Liver (tissue), 9 donors: ENCODE data around the gene FAM9C. TPM values are rescaled to one million over a fixed set of nuclear protein-coding genes. Genes with fewer than 3 reads are reported as not detected.
"Not testable (repeated sequence)": the region's sequence is repeated elsewhere in the genome, so short reads cannot be mapped to it uniquely, and the experiment has no call there.

Experiments
- DNase-seq: peaks from one replicate; pipeline ENCODE4 v3.0.0-alpha.2; 2017; ENCODE audit warnings: low spot score
- H3K27ac ChIP-seq, 2 donors: one replicate each; pipeline ENCODE4 v1.7.0; 2013; ENCODE audit warnings: inconsistent platforms in 2 of 2, low read length in 2 of 2, control low read depth in 1 of 2, low read depth in 1 of 2, mild to moderate bottlenecking in 1 of 2
- H3K27me3 ChIP-seq, 4 donors: one replicate each; pipeline versions ENCODE4 v1.6.1 to v1.7.0; 2013; ENCODE audit warnings: low read length in 3 of 4, inconsistent platforms in 1 of 4, mild to moderate bottlenecking in 1 of 4, moderate library complexity in 1 of 4; ENCODE audit not compliant: control insufficient read depth in 4 of 4, insufficient read depth in 4 of 4
- H3K36me3 ChIP-seq, 4 donors: one replicate each; pipeline versions ENCODE4 v1.6.1 to v1.7.0; 2013; ENCODE audit warnings: low read length in 3 of 4, mild to moderate bottlenecking in 3 of 4, low read depth in 1 of 4, moderate library complexity in 1 of 4; ENCODE audit not compliant: control insufficient read depth in 4 of 4, insufficient read depth in 3 of 4
- H3K4me1 ChIP-seq, 4 donors: one replicate each; pipeline versions ENCODE4 v1.6.1 to v1.7.0; 2013; ENCODE audit warnings: low read length in 3 of 4, mild to moderate bottlenecking in 3 of 4, moderate library complexity in 1 of 4; ENCODE audit not compliant: control insufficient read depth in 4 of 4, insufficient read depth in 4 of 4
- H3K4me3 ChIP-seq, 3 donors: one replicate each; pipeline versions ENCODE4 v1.6.1 to v1.7.0; 2013; ENCODE audit warnings: low read length in 3 of 3, control low read depth in 1 of 3, low read depth in 1 of 3, mild to moderate bottlenecking in 1 of 3
- H3K9ac ChIP-seq, 2 donors: one replicate each; pipeline ENCODE4 v1.7.0; 2013; ENCODE audit warnings: low read length in 2 of 2, mild to moderate bottlenecking in 2 of 2, moderate library complexity in 2 of 2, control low read depth in 1 of 2, low read depth in 1 of 2
- H3K9me3 ChIP-seq, 4 donors: one replicate each; pipeline versions ENCODE4 v1.6.1 to v1.7.0; 2013; ENCODE audit warnings: low read length in 3 of 4; ENCODE audit not compliant: control insufficient read depth in 4 of 4
- FOXA1 ChIP-seq: IDR thresholded peaks from 2 replicates; pipeline ENCODE4 v1.6.1; 2016; ENCODE audit warnings: antibody characterized with exemption
- FOXA2 ChIP-seq: IDR thresholded peaks from 2 replicates; pipeline ENCODE4 v1.6.1; 2016; ENCODE audit warnings: antibody characterized with exemption
- GABPA ChIP-seq, 2 donors: IDR thresholded peaks in 1 of 2; conservative IDR thresholded peaks in 1 of 2; 2 replicates each; pipeline ENCODE4 v1.6.1; 2016; ENCODE audit warnings: antibody characterized with exemption in 2 of 2, mild to moderate bottlenecking in 1 of 2, moderate library complexity in 1 of 2
- HNF4A ChIP-seq, 2 donors: conservative IDR thresholded peaks; 2 replicates each; pipeline ENCODE4 v1.6.1; 2016; ENCODE audit warnings: antibody characterized with exemption in 2 of 2, mild to moderate bottlenecking in 2 of 2
- HNF4G ChIP-seq: IDR thresholded peaks from 2 replicates; pipeline ENCODE4 v1.6.1; 2016; ENCODE audit warnings: antibody characterized with exemption
- JUND ChIP-seq, 2 donors: IDR thresholded peaks; 2 replicates each; pipeline ENCODE4 v1.6.1; 2016; ENCODE audit warnings: antibody characterized with exemption in 2 of 2
- NR2F2 ChIP-seq: IDR thresholded peaks from 2 replicates; pipeline ENCODE4 v1.6.1; 2016; ENCODE audit warnings: antibody characterized with exemption
- RAD21 ChIP-seq, 2 donors: IDR thresholded peaks; 2 replicates each; pipeline ENCODE4 v1.6.1; 2016; ENCODE audit warnings: antibody characterized with exemption in 2 of 2, mild to moderate bottlenecking in 2 of 2
- TAF1 ChIP-seq: conservative IDR thresholded peaks from 2 replicates; pipeline ENCODE4 v1.6.1; 2016; ENCODE audit warnings: antibody characterized with exemption, mild to moderate bottlenecking
- YY1 ChIP-seq: IDR thresholded peaks from 2 replicates; pipeline ENCODE4 v1.6.1; 2016; ENCODE audit warnings: antibody characterized with exemption, mild to moderate bottlenecking
- WGBS: extraction: QIAGEN DNeasy Blood & Tissue Kit; methylation state at CpG from one replicate; pipeline ENCODE4 v1.1.7; 2013; 5-methylcytosine and 5-hydroxymethylcytosine counted together
- polyA plus RNA-seq, 2 donors: library from polyadenylated mRNA; stranded (reverse) in 1 of 2; unstranded in 1 of 2; fragments of 200-250 nt in 1 of 2; fragments of >200 nt in 1 of 2; fragmentation: Nextera tagmentation in 1 of 2; extraction: Ambion mirVana in 1 of 2; gene quantifications; one replicate each; pipeline versions ENCODE4 v1.2.1 to v1.2.3, GENCODE V29; 2013 to 2015
- total RNA-seq, 2 donors: library from RNA; depleted of rRNA; stranded (reverse); fragments of >200 nt; gene quantifications; one replicate each; pipeline ENCODE4 v1.2.3, GENCODE V29; 2014
- TF ChIP-seq, protein P1 (sequence below): IDR thresholded peaks from 2 replicates; pipeline ENCODE4 v1.6.1; 2016; ENCODE audit warnings: antibody characterized with exemption
- TF ChIP-seq, protein P2 (sequence below): IDR thresholded peaks from 2 replicates; pipeline ENCODE4 v1.6.1; 2016; ENCODE audit warnings: antibody characterized with exemption
- TF ChIP-seq, protein P3 (sequence below): IDR thresholded peaks from 2 replicates; pipeline ENCODE4 v1.6.1; 2016; ENCODE audit warnings: antibody characterized with exemption, mild to moderate bottlenecking
- TF ChIP-seq, protein P4 (sequence below): IDR thresholded peaks from 2 replicates; pipeline ENCODE4 v1.6.1; 2016; ENCODE audit warnings: antibody characterized with exemption
- TF ChIP-seq, protein P5 (sequence below): fragments of 150-350 bp; IDR thresholded peaks from 2 replicates; pipeline ENCODE4 v1.5.1; 2017; ENCODE audit warnings: improper control_type of control experiment, low read depth, low read length; ENCODE audit not compliant: missing input control
- donor health status: healthy.
- donor health status: healthy.
- donor health status: healthy.
- donor health status: healthy.
- donor health status: healthy.

FAM9C gene
- total and polyA plus RNA-seq, 4 donors, result not detected

DNA sequence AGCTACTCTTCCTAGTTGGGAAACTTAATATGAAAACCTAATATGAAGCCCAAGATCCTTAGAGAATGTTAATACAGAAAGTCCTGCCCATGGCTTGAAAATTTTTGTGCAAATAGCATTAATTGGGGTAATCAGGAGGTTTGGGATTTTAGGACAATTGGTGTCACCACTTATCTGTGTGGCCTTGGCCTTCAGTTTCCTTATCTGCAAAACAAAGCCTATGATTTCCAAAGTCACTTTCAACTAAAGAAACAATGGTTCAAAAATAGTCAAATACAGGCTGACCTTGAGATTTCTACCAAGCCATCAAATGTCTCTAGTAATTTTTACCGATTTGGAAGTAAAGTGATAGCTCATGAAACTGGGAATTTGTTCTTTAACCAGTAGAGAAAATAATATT lies 40.2 kb upstream of the FAM9C start:
- DNase-seq, result no peak
- Histone ChIP-seq H3K9me3 (no peaks in the 10 kb centered on the region), H3K4me3 (no peak overlapping the region), H3K9ac (no peak overlapping the region), H3K27ac (no peak overlapping the region), H3K4me1 (no peaks in the 10 kb centered on the region), H3K27me3 (no peaks in the 10 kb centered on the region), H3K36me3 (no peaks in the 10 kb centered on the region)
- WGBS, result 69% methylated on average over 1 of the region's 1 CpG
- no peak for TF ChIP-seq HNF4G
- peak; percentile 85 for TF ChIP-seq NR2F2

DNA sequence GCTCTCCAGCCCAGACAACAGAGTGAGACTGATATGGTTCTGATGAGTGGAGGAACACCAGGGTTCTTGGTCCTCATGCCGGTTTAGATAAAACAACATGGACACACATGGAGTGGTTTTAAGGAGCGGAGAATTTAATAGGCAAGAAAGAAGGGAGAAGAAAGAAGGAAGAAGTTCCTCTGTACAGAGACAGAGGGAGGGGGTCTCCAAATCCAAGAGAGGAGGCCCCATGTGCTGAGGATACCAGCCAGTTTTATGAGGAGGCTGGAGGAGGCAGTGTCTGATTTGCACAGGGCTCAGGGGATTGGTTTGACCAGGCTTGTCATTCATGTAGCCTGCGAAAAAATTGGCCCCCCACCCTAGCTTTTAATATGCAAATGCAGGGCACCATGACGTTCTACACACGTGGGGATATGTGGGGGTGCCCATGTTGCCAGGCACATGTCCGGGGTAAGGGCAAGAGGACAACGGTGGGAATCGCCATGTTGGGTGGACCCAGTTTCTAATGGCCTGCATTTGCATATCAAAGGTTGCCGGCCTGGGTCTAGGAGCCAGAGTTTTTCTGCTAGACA lies 39.4 kb upstream of the FAM9C start:
- H3K9me3 ChIP-seq, DNase-seq, H3K4me1 ChIP-seq, H3K9ac ChIP-seq, H3K27me3 ChIP-seq, H3K27ac ChIP-seq, H3K36me3 ChIP-seq, H3K4me3 ChIP-seq: not testable (repeated sequence)
- 93% methylated on average over 9 of the region's 9 CpGs for WGBS

DNA sequence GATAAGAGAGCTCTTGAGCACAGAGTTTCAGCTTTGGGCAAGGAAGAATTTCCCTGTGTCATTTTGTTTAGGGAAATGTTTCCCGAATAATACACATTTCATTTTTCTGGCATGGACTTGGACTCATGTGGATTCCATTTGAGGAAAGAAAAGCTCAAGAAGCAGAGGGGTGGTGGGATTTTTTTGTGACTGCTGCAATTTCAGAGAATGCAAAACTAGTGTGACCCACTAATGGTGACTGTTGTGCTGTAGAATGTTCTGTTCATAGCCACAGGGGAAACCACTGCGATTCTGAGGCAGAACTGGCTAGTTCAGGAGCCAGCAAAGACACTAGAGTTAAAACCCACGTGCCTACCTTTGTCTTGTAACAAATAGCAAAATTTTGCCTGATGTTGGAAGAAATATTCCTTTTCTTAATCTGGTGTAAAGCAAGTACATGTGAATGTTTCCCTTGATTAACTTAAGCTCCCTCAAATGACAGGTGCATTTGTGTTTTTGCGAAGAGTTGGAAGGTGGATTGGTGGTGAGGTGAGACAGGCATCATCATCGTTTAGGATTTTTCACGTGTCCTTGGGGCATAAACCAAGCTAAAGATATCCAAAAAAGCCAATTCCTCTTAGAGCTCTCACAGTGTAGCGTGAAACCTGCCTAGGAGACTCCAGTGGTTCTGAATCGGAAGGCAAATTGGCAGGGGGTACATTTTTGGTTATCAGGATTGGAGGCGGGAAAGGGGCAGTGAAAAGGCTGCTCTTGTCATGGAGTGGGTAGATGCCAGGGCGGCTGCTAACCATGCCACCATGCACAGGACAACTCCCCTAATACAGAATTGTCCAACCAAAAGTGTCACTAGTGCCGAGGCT lies 38.0 kb upstream of the FAM9C start:
- no peaks in the 10 kb centered on the region for H3K4me1 ChIP-seq
- H3K9ac ChIP-seq, result peak overlapping the region in 1 of 2 donors; percentile 22
- WGBS, result 83% methylated on average over 11 of the region's 11 CpGs

More for the DNA sequence above, 38.0 kb upstream of the FAM9C start:
- no peak for DNase-seq
- Histone ChIP-seq H3K9me3 (no peaks in the 10 kb centered on the region), H3K4me3 (no peak overlapping the region), H3K27me3 (no peaks in the 10 kb centered on the region), H3K27ac (peak overlapping the region in 1 of 2 donors; percentile 46), H3K36me3 (no peaks in the 10 kb centered on the region)
- no peak for TF ChIP-seq NR2F2
- TF ChIP-seq, protein P1, sequence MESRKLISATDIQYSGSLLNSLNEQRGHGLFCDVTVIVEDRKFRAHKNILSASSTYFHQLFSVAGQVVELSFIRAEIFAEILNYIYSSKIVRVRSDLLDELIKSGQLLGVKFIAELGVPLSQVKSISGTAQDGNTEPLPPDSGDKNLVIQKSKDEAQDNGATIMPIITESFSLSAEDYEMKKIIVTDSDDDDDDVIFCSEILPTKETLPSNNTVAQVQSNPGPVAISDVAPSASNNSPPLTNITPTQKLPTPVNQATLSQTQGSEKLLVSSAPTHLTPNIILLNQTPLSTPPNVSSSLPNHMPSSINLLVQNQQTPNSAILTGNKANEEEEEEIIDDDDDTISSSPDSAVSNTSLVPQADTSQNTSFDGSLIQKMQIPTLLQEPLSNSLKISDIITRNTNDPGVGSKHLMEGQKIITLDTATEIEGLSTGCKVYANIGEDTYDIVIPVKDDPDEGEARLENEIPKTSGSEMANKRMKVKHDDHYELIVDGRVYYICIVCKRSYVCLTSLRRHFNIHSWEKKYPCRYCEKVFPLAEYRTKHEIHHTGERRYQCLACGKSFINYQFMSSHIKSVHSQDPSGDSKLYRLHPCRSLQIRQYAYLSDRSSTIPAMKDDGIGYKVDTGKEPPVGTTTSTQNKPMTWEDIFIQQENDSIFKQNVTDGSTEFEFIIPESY, result no peak
- TF ChIP-seq, protein P2, sequence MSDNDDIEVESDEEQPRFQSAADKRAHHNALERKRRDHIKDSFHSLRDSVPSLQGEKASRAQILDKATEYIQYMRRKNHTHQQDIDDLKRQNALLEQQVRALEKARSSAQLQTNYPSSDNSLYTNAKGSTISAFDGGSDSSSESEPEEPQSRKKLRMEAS, result no peak
- TF ChIP-seq FOXA1, result no peak
- TF ChIP-seq TAF1, result no peak
- TF ChIP-seq FOXA2, result no peak
- no peak for TF ChIP-seq YY1
- TF ChIP-seq GABPA (IDR thresholded peaks at IDR 0.05 in 1 of 2, conservative IDR thresholded peaks at IDR 0.05 in 1 of 2), result no peak
- TF ChIP-seq, protein P3, sequence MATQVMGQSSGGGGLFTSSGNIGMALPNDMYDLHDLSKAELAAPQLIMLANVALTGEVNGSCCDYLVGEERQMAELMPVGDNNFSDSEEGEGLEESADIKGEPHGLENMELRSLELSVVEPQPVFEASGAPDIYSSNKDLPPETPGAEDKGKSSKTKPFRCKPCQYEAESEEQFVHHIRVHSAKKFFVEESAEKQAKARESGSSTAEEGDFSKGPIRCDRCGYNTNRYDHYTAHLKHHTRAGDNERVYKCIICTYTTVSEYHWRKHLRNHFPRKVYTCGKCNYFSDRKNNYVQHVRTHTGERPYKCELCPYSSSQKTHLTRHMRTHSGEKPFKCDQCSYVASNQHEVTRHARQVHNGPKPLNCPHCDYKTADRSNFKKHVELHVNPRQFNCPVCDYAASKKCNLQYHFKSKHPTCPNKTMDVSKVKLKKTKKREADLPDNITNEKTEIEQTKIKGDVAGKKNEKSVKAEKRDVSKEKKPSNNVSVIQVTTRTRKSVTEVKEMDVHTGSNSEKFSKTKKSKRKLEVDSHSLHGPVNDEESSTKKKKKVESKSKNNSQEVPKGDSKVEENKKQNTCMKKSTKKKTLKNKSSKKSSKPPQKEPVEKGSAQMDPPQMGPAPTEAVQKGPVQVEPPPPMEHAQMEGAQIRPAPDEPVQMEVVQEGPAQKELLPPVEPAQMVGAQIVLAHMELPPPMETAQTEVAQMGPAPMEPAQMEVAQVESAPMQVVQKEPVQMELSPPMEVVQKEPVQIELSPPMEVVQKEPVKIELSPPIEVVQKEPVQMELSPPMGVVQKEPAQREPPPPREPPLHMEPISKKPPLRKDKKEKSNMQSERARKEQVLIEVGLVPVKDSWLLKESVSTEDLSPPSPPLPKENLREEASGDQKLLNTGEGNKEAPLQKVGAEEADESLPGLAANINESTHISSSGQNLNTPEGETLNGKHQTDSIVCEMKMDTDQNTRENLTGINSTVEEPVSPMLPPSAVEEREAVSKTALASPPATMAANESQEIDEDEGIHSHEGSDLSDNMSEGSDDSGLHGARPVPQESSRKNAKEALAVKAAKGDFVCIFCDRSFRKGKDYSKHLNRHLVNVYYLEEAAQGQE, result no peak
- TF ChIP-seq JUND (IDR thresholded peaks at IDR 0.05), result no peak
- TF ChIP-seq, protein P4, sequence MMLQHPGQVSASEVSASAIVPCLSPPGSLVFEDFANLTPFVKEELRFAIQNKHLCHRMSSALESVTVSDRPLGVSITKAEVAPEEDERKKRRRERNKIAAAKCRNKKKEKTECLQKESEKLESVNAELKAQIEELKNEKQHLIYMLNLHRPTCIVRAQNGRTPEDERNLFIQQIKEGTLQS, result no peak
- TF ChIP-seq HNF4A (conservative IDR thresholded peaks at IDR 0.05), result no peak
- no peak for TF ChIP-seq RAD21 (IDR thresholded peaks at IDR 0.05)
- TF ChIP-seq, protein P5, sequence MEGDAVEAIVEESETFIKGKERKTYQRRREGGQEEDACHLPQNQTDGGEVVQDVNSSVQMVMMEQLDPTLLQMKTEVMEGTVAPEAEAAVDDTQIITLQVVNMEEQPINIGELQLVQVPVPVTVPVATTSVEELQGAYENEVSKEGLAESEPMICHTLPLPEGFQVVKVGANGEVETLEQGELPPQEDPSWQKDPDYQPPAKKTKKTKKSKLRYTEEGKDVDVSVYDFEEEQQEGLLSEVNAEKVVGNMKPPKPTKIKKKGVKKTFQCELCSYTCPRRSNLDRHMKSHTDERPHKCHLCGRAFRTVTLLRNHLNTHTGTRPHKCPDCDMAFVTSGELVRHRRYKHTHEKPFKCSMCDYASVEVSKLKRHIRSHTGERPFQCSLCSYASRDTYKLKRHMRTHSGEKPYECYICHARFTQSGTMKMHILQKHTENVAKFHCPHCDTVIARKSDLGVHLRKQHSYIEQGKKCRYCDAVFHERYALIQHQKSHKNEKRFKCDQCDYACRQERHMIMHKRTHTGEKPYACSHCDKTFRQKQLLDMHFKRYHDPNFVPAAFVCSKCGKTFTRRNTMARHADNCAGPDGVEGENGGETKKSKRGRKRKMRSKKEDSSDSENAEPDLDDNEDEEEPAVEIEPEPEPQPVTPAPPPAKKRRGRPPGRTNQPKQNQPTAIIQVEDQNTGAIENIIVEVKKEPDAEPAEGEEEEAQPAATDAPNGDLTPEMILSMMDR, result no peak
